Upper lobe of left lung (tissue), 6 donors: ENCODE measurements around the gene VDAC1. TPM values are rescaled to one million over a fixed set of nuclear protein-coding genes. Genes with fewer than 3 reads are reported as not detected.

ENCODE experiments used
- ATAC-seq, 2 donors: fragments of 200-7000 bp; cut with Tn5 transposase; one replicate each; pipeline ENCODE4 v1.9.1; 2022; ENCODE audit warnings: mild to moderate bottlenecking in 2 of 2, moderate library complexity in 2 of 2; ENCODE audit not compliant: low FRiP score in 2 of 2
- DNase-seq, 2 donors: peaks; one replicate each; pipeline ENCODE4 v3.0.0-alpha.2; 2019 to 2020
- H3K27ac ChIP-seq, 4 donors: fragments of 200-600 bp; sonication (generic); one replicate each; pipeline ENCODE4 v1.5.1; 2016 to 2019
- H3K27me3 ChIP-seq, 4 donors: fragments of 200-600 bp; sonication (generic); one replicate each; pipeline ENCODE4 v1.5.1; 2017 to 2019
- H3K36me3 ChIP-seq, 4 donors: fragments of 200-600 bp; sonication (generic); one replicate each; pipeline ENCODE4 v1.5.1; 2016 to 2019
- H3K4me1 ChIP-seq, 4 donors: fragments of 200-600 bp; sonication (generic); one replicate each; pipeline ENCODE4 v1.5.1; 2018 to 2019
- H3K4me3 ChIP-seq, 4 donors: fragments of 200-600 bp; sonication (generic); one replicate each; pipeline ENCODE4 v1.5.1; 2017 to 2019; ENCODE audit warnings: mild to moderate bottlenecking in 2 of 4, moderate library complexity in 1 of 4
- H3K9me3 ChIP-seq, 4 donors: fragments of 200-600 bp; sonication (generic); one replicate each; pipeline ENCODE4 v1.5.1; 2018 to 2019
- EP300 ChIP-seq, 4 donors: sonication (generic); formaldehyde crosslinking; IDR thresholded peaks; one replicate each; pipeline ENCODE4 v1.5.1; 2017; ENCODE audit warnings: antibody characterized with exemption in 4 of 4, control low read depth in 2 of 4
- POLR2A ChIP-seq, 4 donors: fragments of 450-650 bp; IDR thresholded peaks; one replicate each; pipeline ENCODE4 v1.5.1; 2016 to 2017; ENCODE audit warnings: antibody characterized with exemption in 4 of 4, mild to moderate bottlenecking in 2 of 4
- POLR2AphosphoS5 ChIP-seq, 2 donors: sonication (generic); formaldehyde crosslinking; IDR thresholded peaks; one replicate each; pipeline ENCODE4 v1.5.1; 2017; ENCODE audit warnings: antibody characterized with exemption in 2 of 2
- WGBS, 2 donors: methylation state at CpG; one replicate each; pipeline ENCODE4 v1.1.5; 2017 to 2018; 5-methylcytosine and 5-hydroxymethylcytosine counted together
- total RNA-seq, 6 donors: library from RNA; depleted of rRNA in 4 of 6; stranded (reverse); fragments of >200 nt in 4 of 6; gene quantifications; one replicate each; pipeline versions ENCODE4 v1.1.0 to v1.2.1, GENCODE V29; 2016 to 2021
- TF ChIP-seq, protein P1 (sequence below), 6 experiments: fragments of 450-650 bp in 4 of 6; fragments of 200-600 bp in 2 of 6; sonication (generic) in 2 of 6; IDR thresholded peaks; one replicate each; pipeline ENCODE4 v1.5.1; 2016 to 2019; ENCODE audit warnings: antibody characterized with exemption in 6 of 6
- donor health status: DM: no; HTN: no; CAD: no; lungs with moderate emphysema.
- donor health status: DM: no; HTN: yes; CAD: no; lungs with severe emphysema.

VDAC1 gene
- total RNA-seq, 6 donors from 2014 or later = 66.0 to 121 (median 98.5) TPM

DNA sequence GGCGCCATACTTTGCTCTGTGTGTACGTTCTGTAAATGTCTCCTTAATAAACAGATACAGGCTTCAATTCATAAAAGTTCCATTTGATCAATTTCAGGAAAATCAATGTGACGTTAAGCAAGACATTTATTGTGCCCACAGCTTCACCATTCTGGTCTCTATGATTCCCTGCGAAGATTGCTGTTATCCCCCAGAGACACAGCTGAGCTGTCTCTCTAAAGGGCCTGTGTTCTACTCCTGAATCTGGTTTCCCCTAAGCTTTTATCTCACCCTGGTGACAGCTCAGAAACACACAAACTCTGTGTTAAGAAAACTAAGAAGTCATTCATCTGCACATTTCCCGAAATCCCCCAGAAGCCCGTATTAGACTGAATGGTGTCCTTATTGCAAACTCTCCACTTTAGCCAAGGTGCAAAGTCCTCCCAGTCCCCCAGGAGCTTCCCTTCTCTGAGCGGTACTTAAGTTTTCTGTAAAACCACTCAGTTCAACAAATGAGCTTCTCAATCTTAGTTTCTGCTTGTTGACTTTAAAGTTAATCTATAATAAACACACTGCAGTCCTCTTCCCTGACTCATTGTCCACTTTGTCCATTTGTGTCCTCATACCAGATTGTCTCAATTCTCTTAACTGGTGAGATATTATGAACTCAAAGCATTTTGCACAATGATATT is 35.0 kb downstream of the VDAC1 start:
- TF ChIP-seq, protein P1, sequence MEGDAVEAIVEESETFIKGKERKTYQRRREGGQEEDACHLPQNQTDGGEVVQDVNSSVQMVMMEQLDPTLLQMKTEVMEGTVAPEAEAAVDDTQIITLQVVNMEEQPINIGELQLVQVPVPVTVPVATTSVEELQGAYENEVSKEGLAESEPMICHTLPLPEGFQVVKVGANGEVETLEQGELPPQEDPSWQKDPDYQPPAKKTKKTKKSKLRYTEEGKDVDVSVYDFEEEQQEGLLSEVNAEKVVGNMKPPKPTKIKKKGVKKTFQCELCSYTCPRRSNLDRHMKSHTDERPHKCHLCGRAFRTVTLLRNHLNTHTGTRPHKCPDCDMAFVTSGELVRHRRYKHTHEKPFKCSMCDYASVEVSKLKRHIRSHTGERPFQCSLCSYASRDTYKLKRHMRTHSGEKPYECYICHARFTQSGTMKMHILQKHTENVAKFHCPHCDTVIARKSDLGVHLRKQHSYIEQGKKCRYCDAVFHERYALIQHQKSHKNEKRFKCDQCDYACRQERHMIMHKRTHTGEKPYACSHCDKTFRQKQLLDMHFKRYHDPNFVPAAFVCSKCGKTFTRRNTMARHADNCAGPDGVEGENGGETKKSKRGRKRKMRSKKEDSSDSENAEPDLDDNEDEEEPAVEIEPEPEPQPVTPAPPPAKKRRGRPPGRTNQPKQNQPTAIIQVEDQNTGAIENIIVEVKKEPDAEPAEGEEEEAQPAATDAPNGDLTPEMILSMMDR (IDR thresholded peaks at IDR 0.05) = no peak
- TF ChIP-seq POLR2A (IDR thresholded peaks at IDR 0.05) = no peak
- no peak for TF ChIP-seq EP300 (IDR thresholded peaks at IDR 0.05)
- TF ChIP-seq POLR2AphosphoS5 (IDR thresholded peaks at IDR 0.05) = no peak
- peak overlapping the region in 2 of 4 donors; percentile 95 to 97 for H3K27ac ChIP-seq
- DNase-seq = no peak
- peaks cover 15 to 41% (median 19%) of the 10 kb centered on the region in 4 donors for H3K36me3 ChIP-seq
- no peak overlapping the region for H3K4me3 ChIP-seq
- no peaks in the 10 kb centered on the region for H3K9me3 ChIP-seq
- ATAC-seq = no peak
- WGBS, 2 donors = 80 to 83% methylated on average over 7 of the region's 7 CpGs
- no peaks in the 10 kb centered on the region for H3K27me3 ChIP-seq
- peaks cover 9 to 24% (median 18%) of the 10 kb centered on the region in 4 donors for H3K4me1 ChIP-seq

DNA sequence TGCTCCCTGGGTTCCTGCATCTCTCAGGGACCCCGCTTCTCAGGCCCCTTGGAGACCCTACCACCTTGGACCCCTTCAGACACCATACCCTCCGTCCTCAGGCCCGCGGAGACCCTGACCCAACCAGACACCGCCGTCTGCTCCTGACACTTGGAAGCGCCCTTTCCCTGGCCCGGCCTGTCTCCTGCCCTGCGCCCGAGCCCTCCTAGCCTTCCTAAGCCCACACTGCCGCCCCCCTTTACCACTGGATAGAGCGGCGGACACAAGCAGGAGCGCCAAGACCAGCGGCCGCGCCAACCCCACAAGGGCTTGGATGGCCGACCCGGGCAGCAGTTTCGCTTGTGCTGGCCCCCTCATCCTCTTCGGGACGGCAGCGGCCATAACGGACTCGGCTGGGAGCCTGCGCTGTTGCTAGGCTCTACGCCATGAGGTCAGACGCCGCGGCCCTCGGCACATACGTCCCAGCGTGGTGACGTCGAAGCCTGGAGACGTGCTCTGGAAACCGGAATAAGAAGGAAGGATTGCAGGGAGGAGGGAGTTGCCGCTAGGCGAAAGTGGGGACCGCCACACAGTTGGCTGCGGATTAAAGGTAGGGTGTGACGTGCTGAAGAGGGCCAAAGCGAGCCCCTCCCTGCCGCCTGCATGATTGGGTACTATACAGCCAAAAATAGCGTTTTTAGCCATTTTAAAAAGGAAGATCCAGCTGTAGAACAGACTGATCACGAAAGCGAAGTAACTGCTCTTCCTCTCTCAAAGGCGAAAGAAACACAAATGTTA is 36.4 kb downstream of the VDAC1 start, which contains the start of gene C5orf15:
C5orf15 (minus strand) TSS at position 422 of the 777 bp plus-strand sequence; CDS start at position 381, 41 bp downstream.
- WGBS, 2 donors = 0 to 1% methylated on average over 28 to 29 of the region's 48 CpGs
- Histone ChIP-seq H3K36me3 (peaks cover 2 to 27% (median 7%) of the 10 kb centered on the region in 4 donors), H3K4me3 (peak within 1 kb of the TSS; percentile 80 to 93 (median 91)), H3K27me3 (no peaks in the 10 kb centered on the region), H3K4me1 (peaks cover 9 to 24% (median 18%) of the 10 kb centered on the region in 4 donors), H3K27ac (peak within 1 kb of the TSS; percentile 93 to 97 (median 96)), H3K9me3 (no peaks in the 10 kb centered on the region)
- peak; percentile 96 to 99 for DNase-seq
- ATAC-seq = peak; percentile 99
- TF ChIP-seq POLR2AphosphoS5 (IDR thresholded peaks at IDR 0.05) (peak; percentile 88 to 94), EP300 (IDR thresholded peaks at IDR 0.05) (no peak), POLR2A (IDR thresholded peaks at IDR 0.05) (peak in 3 of 4 donors; percentile 70 to 88 (median 80))
- TF ChIP-seq, protein P1 (IDR thresholded peaks at IDR 0.05) = peak in 3 of 6 experiments; percentile 30 to 43 (median 35)

DNA sequence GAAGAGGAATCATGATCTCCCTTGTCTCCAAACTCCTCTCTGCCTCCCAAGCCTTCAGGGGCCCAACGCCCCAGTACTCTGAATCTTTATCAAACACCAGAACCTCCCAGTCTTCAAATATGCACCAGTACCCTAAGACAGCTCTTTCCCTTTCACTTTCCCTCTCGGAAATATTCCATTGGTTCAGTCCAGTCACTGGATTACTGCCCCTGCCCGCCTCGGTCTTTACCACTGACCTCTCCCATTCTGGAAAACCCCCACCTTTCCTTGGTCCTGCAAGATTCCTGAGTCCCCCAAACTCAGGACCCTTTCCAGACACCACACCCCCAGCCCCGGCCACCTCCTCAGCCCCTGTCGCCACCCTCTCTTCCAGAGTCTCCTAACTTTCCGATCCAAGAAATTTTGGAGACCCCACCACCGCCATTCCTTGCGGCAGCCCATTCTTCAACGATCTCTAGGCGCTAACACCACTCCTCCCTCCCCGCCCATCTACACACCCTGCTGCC is 37.0 kb downstream of the VDAC1 start:
- DNase-seq = peak in 1 of 2 donors; percentile 36
- Histone ChIP-seq H3K36me3 (peaks cover 0 to 21% (median 2%) of the 10 kb centered on the region in 4 donors), H3K4me3 (peak overlapping the region; percentile 80 to 93 (median 91)), H3K27me3 (no peaks in the 10 kb centered on the region), H3K27ac (peak overlapping the region; percentile 93 to 97 (median 96)), H3K9me3 (no peaks in the 10 kb centered on the region), H3K4me1 (peaks cover 9 to 24% (median 18%) of the 10 kb centered on the region in 4 donors)
- ATAC-seq = peak; percentile 48 to 56
- TF ChIP-seq POLR2A (IDR thresholded peaks at IDR 0.05) (no peak), POLR2AphosphoS5 (IDR thresholded peaks at IDR 0.05) (no peak), EP300 (IDR thresholded peaks at IDR 0.05) (no peak)
- TF ChIP-seq, protein P1 (IDR thresholded peaks at IDR 0.05) = no peak
- 1 to 2% methylated on average over 12 of the region's 12 CpGs for WGBS, 2 donors

DNA sequence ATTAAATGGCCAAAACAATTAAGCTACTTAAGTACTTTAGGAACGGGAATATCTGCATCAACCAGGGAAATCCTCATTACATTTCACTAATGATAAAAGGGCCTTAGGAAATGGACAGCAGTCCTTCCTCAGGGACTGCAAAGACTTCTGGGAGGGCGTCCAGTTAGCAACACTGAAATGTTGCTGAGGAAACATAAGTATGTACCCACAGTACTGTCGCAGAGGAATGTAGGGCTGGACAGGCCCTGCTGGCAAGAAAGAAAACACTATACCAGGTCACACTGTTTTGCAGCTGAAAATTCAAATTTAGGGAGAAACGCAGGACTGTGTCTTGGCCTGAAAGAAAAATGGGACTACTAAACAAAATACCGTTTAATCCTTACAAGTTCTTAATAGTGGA is 37.7 kb downstream of the VDAC1 start:
- H3K4me1 ChIP-seq = peaks cover 9 to 24% (median 18%) of the 10 kb centered on the region in 4 donors
- whole genome bisulfite sequencing, 2 donors = 67 to 68% methylated on average over 5 of the region's 5 CpGs
- peaks cover 0 to 14% (median 0%) of the 10 kb centered on the region in 4 donors for H3K36me3 ChIP-seq
- no peaks in the 10 kb centered on the region for H3K27me3 ChIP-seq
- DNase-seq = no peak
- no peak for ATAC-seq
- no peaks in the 10 kb centered on the region for H3K9me3 ChIP-seq
- peak overlapping the region in 3 of 4 donors; percentile 89 to 93 (median 93) for H3K4me3 ChIP-seq
- peak overlapping the region in 3 of 4 donors; percentile 93 to 97 (median 95) for H3K27ac ChIP-seq
- TF ChIP-seq POLR2AphosphoS5 (IDR thresholded peaks at IDR 0.05) (no peak), POLR2A (IDR thresholded peaks at IDR 0.05) (no peak), EP300 (IDR thresholded peaks at IDR 0.05) (no peak)
- TF ChIP-seq, protein P1 (IDR thresholded peaks at IDR 0.05) = no peak
